Karpas-422 (cell line): ENCODE measurements around the gene SLC28A3. TPM values are rescaled to one million over a fixed set of nuclear protein-coding genes. Genes with fewer than 3 reads are reported as not detected.

Experiments
- DNase-seq: peaks from one replicate; pipeline ENCODE4 v3.0.0-alpha.2; 2015
- H2AFZ ChIP-seq: fragments of 200-600 bp; sonication (generic); 2 replicates; pipeline ENCODE4 v1.6.1; 2014; ENCODE audit warnings: antibody characterized with exemption, low read length, mixed read lengths
- H3K27ac ChIP-seq: fragments of 200-600 bp; sonication (generic); 2 replicates; pipeline ENCODE4 v1.5.1; 2014; ENCODE audit warnings: mild to moderate bottlenecking, low read length, moderate library complexity
- H3K27me3 ChIP-seq: fragments of 200-600 bp; sonication (generic); 2 replicates; pipeline ENCODE4 v1.6.1; 2014; ENCODE audit warnings: low read length, mixed read lengths
- H3K36me3 ChIP-seq: fragments of 200-600 bp; sonication (generic); 2 replicates; pipeline ENCODE4 v1.6.1; 2014; ENCODE audit warnings: low read length, mixed read lengths; ENCODE audit not compliant: insufficient read depth
- H3K4me1 ChIP-seq: fragments of 200-600 bp; sonication (generic); 2 replicates; pipeline ENCODE4 v1.6.1; 2014; ENCODE audit warnings: mild to moderate bottlenecking, low read length, mixed read lengths
- H3K4me2 ChIP-seq: fragments of 200-600 bp; sonication (generic); 2 replicates; pipeline ENCODE4 v1.6.1; 2014; ENCODE audit warnings: low read length, low read depth, mild to moderate bottlenecking; ENCODE audit not compliant: poor library complexity, severe bottlenecking
- H3K4me3 ChIP-seq: fragments of 200-600 bp; sonication (generic); 2 replicates; pipeline ENCODE4 v1.5.1; 2014; ENCODE audit warnings: mild to moderate bottlenecking, antibody characterized with exemption, low read length, mixed read lengths
- H3K79me2 ChIP-seq: fragments of 200-600 bp; sonication (generic); 2 replicates; pipeline ENCODE4 v1.6.1; 2014; ENCODE audit warnings: mild to moderate bottlenecking, low read length, mixed read lengths
- H3K9ac ChIP-seq: fragments of 200-600 bp; sonication (generic); 2 replicates; pipeline ENCODE4 v1.6.0; 2014; ENCODE audit warnings: low read length
- H3K9me2 ChIP-seq: fragments of 200-600 bp; sonication (generic), shearing (Covaris generic); replicated peaks from 2 replicates; pipeline ENCODE4 v1.6.0; 2014; ENCODE audit warnings: mild to moderate bottlenecking, low read length, moderate library complexity; ENCODE audit not compliant: insufficient read depth
- H3K9me3 ChIP-seq: fragments of 300-700, 200-600 bp; sonication (generic); 2 replicates; pipeline ENCODE4 v1.6.1; 2014; ENCODE audit warnings: low read length, mixed read lengths
- H4K20me1 ChIP-seq: fragments of 200-600 bp; sonication (generic); 2 replicates; pipeline ENCODE4 v1.6.1; 2014; ENCODE audit warnings: mild to moderate bottlenecking, antibody characterized with exemption, low read length, low read depth; ENCODE audit not compliant: insufficient read depth
- total RNA-seq: library from RNA; depleted of rRNA; stranded (reverse); fragments of >200 nt; shearing (Covaris generic); gene quantifications from 2 replicates; pipeline ENCODE4 v1.2.3, GENCODE V29; 2014; ENCODE audit warnings: low replicate concordance

Gene SLC28A3
- total RNA-seq, 1 experiment from 2014 or later = not detected

DNA sequence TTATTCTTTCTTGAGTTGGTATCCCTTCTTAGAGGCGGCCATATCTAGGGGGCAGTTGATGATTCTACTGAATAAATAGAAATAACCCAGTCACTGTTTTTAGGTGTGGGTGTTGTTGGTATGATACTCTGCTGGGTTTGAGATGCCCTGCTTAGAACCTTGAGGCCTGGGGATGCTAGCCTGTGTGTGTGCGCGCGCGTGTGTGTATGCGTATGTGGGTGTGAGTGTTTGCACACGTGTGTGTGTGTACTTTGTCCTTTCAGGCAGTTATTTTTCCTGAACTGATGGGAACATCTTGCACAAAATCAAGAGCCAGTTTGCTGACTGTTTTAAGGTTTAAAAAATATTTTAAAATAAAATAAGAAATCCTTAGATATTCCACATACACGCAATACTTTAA lies 3.3 kb downstream of the SLC28A3 start:
- no peaks in the 10 kb centered on the region for H3K27me3 ChIP-seq
- no peaks in the 10 kb centered on the region for H3K4me1 ChIP-seq
- no peak overlapping the region for H3K27ac ChIP-seq
- H3K79me2 ChIP-seq = no peaks in the 10 kb centered on the region
- no peak overlapping the region for H2AFZ ChIP-seq
- DNase-seq = no peak
- H3K9me3 ChIP-seq = no peaks in the 10 kb centered on the region
- H3K4me3 ChIP-seq = no peak overlapping the region
- no peak overlapping the region for H3K4me2 ChIP-seq
- no peaks in the 10 kb centered on the region for H3K9me2 ChIP-seq
- no peak overlapping the region for H3K9ac ChIP-seq
- H3K36me3 ChIP-seq = no peaks in the 10 kb centered on the region
- H4K20me1 ChIP-seq = no peaks in the 10 kb centered on the region

DNA sequence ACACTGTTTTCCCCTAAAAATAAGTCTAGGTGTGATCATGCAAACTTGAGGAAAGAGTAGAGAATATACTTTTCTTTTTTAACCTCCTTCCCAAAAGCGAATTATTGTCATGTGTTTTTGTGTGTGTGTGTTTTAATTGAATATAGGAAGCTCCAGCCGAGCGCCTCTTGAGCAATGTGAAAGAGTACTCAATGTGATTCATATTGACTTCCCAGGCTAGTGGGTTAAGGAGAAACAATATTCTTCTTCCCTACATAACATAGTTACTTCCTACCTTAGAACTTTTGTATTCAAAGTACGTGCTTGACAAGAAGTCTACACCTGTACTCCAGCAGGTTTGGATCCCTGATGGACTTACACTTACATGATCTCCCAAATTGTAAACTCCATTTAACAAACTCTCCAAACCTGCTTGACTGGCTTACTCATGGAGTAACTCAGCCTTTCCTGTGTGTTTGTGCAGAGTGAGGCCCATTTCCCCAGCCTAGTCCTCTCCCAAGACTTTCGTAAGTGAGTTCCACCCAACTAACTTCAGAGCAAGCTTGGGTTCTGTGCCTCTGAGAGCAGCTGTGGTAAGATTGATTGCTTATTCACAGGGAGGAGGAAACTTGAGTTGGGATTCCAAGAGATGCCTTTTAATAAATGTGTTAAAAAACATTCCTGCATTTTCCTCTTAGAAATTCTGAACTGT lies 9.3 kb downstream of the SLC28A3 start:
- DNase-seq = no peak
- H3K79me2 ChIP-seq = no peaks in the 10 kb centered on the region
- H3K9me3 ChIP-seq = no peaks in the 10 kb centered on the region
- H2AFZ ChIP-seq = no peak overlapping the region
- H3K27me3 ChIP-seq = no peaks in the 10 kb centered on the region
- no peak overlapping the region for H3K9ac ChIP-seq
- no peaks in the 10 kb centered on the region for H3K4me1 ChIP-seq
- no peak overlapping the region for H3K27ac ChIP-seq
- no peaks in the 10 kb centered on the region for H3K9me2 ChIP-seq
- H3K36me3 ChIP-seq = no peaks in the 10 kb centered on the region
- no peaks in the 10 kb centered on the region for H4K20me1 ChIP-seq
- no peak overlapping the region for H3K4me3 ChIP-seq
- no peak overlapping the region for H3K4me2 ChIP-seq

DNA sequence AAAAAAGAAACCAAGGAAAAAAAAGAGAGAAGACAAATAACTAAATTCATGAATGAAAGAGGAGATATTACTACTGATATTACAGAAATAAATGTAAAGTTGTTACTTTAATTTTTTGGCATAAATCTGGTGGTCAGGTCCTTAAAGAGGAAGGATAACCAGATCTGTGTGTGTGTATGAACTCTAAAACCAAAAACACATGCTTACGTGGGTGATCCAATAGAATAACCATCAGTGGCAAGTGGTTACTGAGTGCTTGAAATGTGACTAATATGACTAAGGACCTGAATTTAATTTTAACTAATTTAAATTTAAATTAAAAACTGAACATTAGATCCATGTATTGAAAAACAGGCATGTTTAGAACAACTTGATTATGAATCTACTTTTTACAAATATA lies 10.3 kb downstream of the SLC28A3 start:
- Histone ChIP-seq H3K79me2 (no peaks in the 10 kb centered on the region), H3K9ac (no peak overlapping the region), H3K9me3 (no peaks in the 10 kb centered on the region), H3K4me1 (no peaks in the 10 kb centered on the region), H3K27ac (no peak overlapping the region), H3K27me3 (no peaks in the 10 kb centered on the region), H3K9me2 (no peaks in the 10 kb centered on the region), H3K4me3 (no peak overlapping the region), H4K20me1 (no peaks in the 10 kb centered on the region), H3K4me2 (no peak overlapping the region), H3K36me3 (no peaks in the 10 kb centered on the region), H2AFZ (no peak overlapping the region)
- DNase-seq = no peak

DNA sequence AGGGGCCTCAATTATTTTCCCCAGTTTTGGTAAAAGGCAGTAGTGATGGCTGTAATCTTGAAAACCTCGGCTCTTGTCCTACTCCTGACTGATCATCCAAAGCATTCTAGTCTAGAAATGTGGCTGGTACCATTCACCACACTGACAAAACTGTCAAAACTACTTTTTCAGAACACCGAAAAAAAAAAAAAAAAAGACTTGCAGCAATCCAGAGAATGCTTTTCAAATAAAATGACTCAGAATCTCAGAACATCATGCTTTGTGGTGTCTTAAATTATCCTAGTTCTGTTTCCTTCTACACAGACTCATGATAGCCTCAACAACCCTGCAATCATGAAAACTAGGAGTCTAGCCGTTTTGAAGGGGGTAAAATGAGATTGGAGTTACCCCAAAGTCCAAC lies 13.4 kb downstream of the SLC28A3 start:
- Histone ChIP-seq H2AFZ (no peak overlapping the region), H3K9me2 (no peaks in the 10 kb centered on the region), H3K27me3 (no peaks in the 10 kb centered on the region), H3K79me2 (no peaks in the 10 kb centered on the region), H4K20me1 (no peaks in the 10 kb centered on the region), H3K4me1 (no peaks in the 10 kb centered on the region), H3K4me2 (no peak overlapping the region), H3K36me3 (no peaks in the 10 kb centered on the region), H3K27ac (no peak overlapping the region), H3K4me3 (no peak overlapping the region), H3K9ac (no peak overlapping the region), H3K9me3 (no peaks in the 10 kb centered on the region)
- no peak for DNase-seq

DNA sequence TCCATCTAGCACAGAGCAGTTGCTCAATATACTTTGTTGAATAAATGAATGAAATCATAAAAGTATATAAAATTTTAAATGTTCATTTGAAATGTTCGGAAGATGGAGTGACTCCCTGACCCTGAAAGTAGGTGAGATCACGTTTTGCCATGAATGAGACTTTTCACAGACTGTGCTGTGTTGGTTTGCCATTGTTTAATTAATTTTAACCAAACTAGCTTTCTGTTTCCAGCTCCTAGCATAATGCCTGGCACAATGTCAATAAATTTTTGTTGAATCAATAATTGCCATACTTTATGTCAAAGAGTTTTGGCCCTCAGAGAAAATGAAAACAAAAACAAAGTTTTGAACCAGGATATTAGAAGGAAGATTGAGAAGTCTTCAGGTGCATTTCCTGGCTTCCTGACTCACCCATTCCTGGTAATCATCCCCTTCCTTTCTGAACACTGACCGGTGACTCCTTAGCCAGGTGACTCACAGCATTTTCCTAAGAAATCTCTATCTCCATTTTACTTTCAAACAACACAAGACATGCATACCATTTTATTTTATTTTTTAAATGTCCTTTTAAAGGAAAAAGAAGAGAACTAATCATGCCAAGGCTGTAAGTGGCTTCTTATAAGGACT lies 15.1 kb downstream of the SLC28A3 start:
- Histone ChIP-seq H3K4me3 (no peak overlapping the region), H3K36me3 (no peaks in the 10 kb centered on the region), H4K20me1 (no peaks in the 10 kb centered on the region), H3K27me3 (no peaks in the 10 kb centered on the region), H3K4me2 (no peak overlapping the region), H3K79me2 (no peaks in the 10 kb centered on the region), H3K9ac (no peak overlapping the region), H3K27ac (no peak overlapping the region), H3K4me1 (no peaks in the 10 kb centered on the region), H3K9me3 (no peaks in the 10 kb centered on the region), H2AFZ (no peak overlapping the region), H3K9me2 (no peaks in the 10 kb centered on the region)
- no peak for DNase-seq

DNA sequence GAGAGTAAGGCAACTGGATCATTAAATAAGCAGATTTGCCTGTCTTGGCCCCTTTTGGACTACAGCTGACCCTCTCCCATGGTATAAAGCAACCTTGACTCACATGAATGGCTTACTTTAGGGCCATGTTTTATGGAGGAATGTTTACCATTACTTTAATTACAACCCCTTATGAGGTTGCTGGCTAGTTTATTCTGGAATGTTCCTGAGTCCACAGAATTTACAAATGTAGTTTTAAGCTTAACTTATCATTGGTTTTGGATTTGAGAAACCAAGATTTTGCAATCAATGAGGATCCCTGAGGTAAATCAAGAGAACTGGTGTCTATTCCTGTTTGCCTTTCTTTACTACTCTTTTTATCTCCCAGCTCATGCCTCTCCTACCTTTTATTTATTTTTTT lies 15.7 kb downstream of the SLC28A3 start:
- H3K27ac ChIP-seq = no peak overlapping the region
- no peaks in the 10 kb centered on the region for H3K9me3 ChIP-seq
- no peaks in the 10 kb centered on the region for H4K20me1 ChIP-seq
- no peaks in the 10 kb centered on the region for H3K4me1 ChIP-seq
- H3K79me2 ChIP-seq = no peaks in the 10 kb centered on the region
- no peak overlapping the region for H2AFZ ChIP-seq
- H3K4me2 ChIP-seq = no peak overlapping the region
- no peaks in the 10 kb centered on the region for H3K27me3 ChIP-seq
- H3K9ac ChIP-seq = no peak overlapping the region
- H3K36me3 ChIP-seq = no peaks in the 10 kb centered on the region
- H3K9me2 ChIP-seq = no peaks in the 10 kb centered on the region
- H3K4me3 ChIP-seq = no peak overlapping the region
- DNase-seq = no peak

DNA sequence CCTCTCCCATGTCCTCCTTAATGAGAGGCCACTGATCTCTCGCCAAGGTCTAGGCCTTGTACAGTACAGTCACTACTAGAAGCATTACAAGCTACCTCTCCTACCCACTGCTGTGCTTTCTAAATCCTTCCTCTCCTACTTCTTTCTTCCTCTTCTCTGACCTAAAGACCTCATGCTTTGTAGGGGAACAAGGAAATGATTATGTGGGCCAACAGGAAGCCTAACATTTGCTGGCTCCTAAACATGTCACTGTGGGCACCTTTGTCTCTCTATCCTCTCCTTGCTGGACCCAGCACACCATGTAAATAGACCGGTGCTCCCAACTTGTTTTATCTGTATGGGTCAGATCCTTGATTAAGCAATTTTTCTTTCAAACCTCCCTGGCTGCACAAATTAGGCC lies 16.7 kb downstream of the SLC28A3 start:
- Histone ChIP-seq H4K20me1 (no peaks in the 10 kb centered on the region), H3K4me2 (no peak overlapping the region), H3K79me2 (no peaks in the 10 kb centered on the region), H3K4me3 (no peak overlapping the region), H3K27me3 (no peaks in the 10 kb centered on the region), H3K36me3 (no peaks in the 10 kb centered on the region), H3K9me3 (no peaks in the 10 kb centered on the region), H2AFZ (no peak overlapping the region), H3K27ac (no peak overlapping the region), H3K9me2 (no peaks in the 10 kb centered on the region), H3K9ac (no peak overlapping the region), H3K4me1 (no peaks in the 10 kb centered on the region)
- no peak for DNase-seq

DNA sequence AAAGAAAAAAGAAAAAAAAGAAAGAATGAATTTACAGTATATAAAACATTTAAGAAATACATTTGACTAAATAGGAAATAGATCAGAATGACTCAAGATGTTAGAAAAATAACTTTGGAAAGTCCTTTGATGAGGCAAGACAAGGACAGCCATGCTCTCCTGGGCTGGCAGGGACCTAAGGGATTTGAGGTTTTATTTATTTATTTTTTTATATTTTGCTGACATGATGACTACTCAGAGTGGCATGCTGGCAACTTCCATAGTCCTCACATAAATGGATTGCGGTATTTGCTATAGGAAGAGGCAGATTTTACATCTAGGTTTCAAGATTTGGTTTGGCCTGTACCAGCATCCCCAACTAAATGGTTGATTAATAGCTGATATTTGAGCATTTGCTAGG lies 17.7 kb downstream of the SLC28A3 start:
- Histone ChIP-seq H3K9me2 (no peaks in the 10 kb centered on the region), H3K4me3 (no peak overlapping the region), H3K9me3 (no peaks in the 10 kb centered on the region), H3K79me2 (no peaks in the 10 kb centered on the region), H3K4me2 (no peak overlapping the region), H3K27me3 (no peaks in the 10 kb centered on the region), H3K4me1 (no peaks in the 10 kb centered on the region), H3K9ac (no peak overlapping the region), H3K27ac (no peak overlapping the region), H4K20me1 (no peaks in the 10 kb centered on the region), H3K36me3 (no peaks in the 10 kb centered on the region), H2AFZ (no peak overlapping the region)
- no peak for DNase-seq
